IMR-90 (cell line): ENCODE results near the gene ERC2. TPM values are rescaled to one million over a fixed set of nuclear protein-coding genes. Genes with fewer than 3 reads are reported as not detected.

ENCODE experiments used
- ATAC-seq: fragments of 200-7000 bp; cut with Tn5 transposase; 2 replicates; pipeline ENCODE4 v1.9.1; 2020; ENCODE audit warnings: low read depth, mild to moderate bottlenecking, moderate library complexity
- BruUV-seq: library from RNA; stranded (reverse); fragments of 400-500 nt; replicated peaks from 2 replicates; lab custom pipeline; 2021; lab: Mats Ljungman, UMichigan
- CTCF ChIA-PET: fragments of 300-600 bp; formaldehyde crosslinking; extraction: SDS; loops from one replicate; lab custom pipeline; 2021; ENCODE audit warnings: antibody characterized with exemption; lab: Yijun Ruan, JAX
- POLR2A ChIA-PET: fragments of 300-600 bp; sonication (Branson Sonifier 250); formaldehyde crosslinking; loops from one replicate; lab custom pipeline; 2022; ENCODE audit warnings: antibody characterized with exemption; ENCODE audit not compliant: unreplicated experiment; lab: Charles Lee
- DNase-seq: peaks from one replicate; pipeline ENCODE4 v3.0.0; 2013
- H2AFZ ChIP-seq: replicated peaks from 2 replicates; pipeline ENCODE3; 2013; ENCODE audit warnings: low read length, mild to moderate bottlenecking; ENCODE audit not compliant: poor library complexity
- H2AK5ac ChIP-seq: 2 replicates; pipeline ENCODE4 v1.6.1; 2013; ENCODE audit warnings: low read depth, low read length, inconsistent platforms
- H2AK9ac ChIP-seq: replicated peaks from 2 replicates; pipeline ENCODE3; 2013; ENCODE audit warnings: mild to moderate bottlenecking, low read depth, low read length, moderate library complexity; ENCODE audit not compliant: poor library complexity
- H2BK120ac ChIP-seq: 2 replicates; pipeline ENCODE4 v1.6.1; 2013; ENCODE audit warnings: low read depth, low read length, inconsistent platforms
- H2BK15ac ChIP-seq: 3 replicates; pipeline ENCODE4 v1.6.1; 2013; ENCODE audit warnings: low read depth, low read length, inconsistent platforms
- H2BK20ac ChIP-seq: 2 replicates; pipeline ENCODE4 v1.6.1; 2013; ENCODE audit warnings: low read depth, mild to moderate bottlenecking, inconsistent platforms, low read length, moderate library complexity
- H2BK5ac ChIP-seq: 2 replicates; pipeline ENCODE4 v1.6.1; 2013; ENCODE audit warnings: mild to moderate bottlenecking, low read depth, low read length, inconsistent platforms; ENCODE audit not compliant: poor library complexity, severe bottlenecking
- H3K14ac ChIP-seq: replicated peaks from 2 replicates; pipeline ENCODE4 v1.6.1; 2013; ENCODE audit warnings: low read depth, low read length, inconsistent platforms
- H3K18ac ChIP-seq: 2 replicates; pipeline ENCODE4 v1.6.1; 2013; ENCODE audit warnings: low read depth, low read length, control low read depth
- H3K23ac ChIP-seq: 2 replicates; pipeline ENCODE4 v1.6.1; 2013; ENCODE audit warnings: low read depth, low read length, inconsistent platforms
- H3K27ac ChIP-seq: 2 replicates; pipeline ENCODE4 v1.5.1; 2013; ENCODE audit warnings: mild to moderate bottlenecking, control low read depth, low read length; ENCODE audit not compliant: insufficient read depth
- H3K27me3 ChIP-seq: 2 replicates; pipeline ENCODE4 v1.6.1; 2013; ENCODE audit warnings: low read length; ENCODE audit not compliant: control insufficient read depth, insufficient read depth
- H3K36me3 ChIP-seq: 2 replicates; pipeline ENCODE4 v1.6.1; 2013; ENCODE audit warnings: low read length, mixed read lengths; ENCODE audit not compliant: control insufficient read depth, insufficient read depth
- H3K4ac ChIP-seq: 2 replicates; pipeline ENCODE4 v1.6.1; 2013; ENCODE audit warnings: low read depth, low read length, inconsistent platforms
- H3K4me1 ChIP-seq: 2 replicates; pipeline ENCODE4 v1.6.1; 2013; ENCODE audit warnings: low read length, mixed read lengths; ENCODE audit not compliant: control insufficient read depth, insufficient read depth
- H3K4me2 ChIP-seq: 2 replicates; pipeline ENCODE4 v1.6.1; 2013; ENCODE audit warnings: low read depth, mild to moderate bottlenecking, control low read depth, low read length, moderate library complexity
- H3K4me3 ChIP-seq: 2 replicates; pipeline ENCODE4 v1.5.1; 2013; ENCODE audit warnings: low read depth, mild to moderate bottlenecking, control low read depth, low read length, moderate library complexity; ENCODE audit not compliant: insufficient read depth
- H3K56ac ChIP-seq: 2 replicates; pipeline ENCODE4 v1.6.1; 2013; ENCODE audit warnings: low read length, inconsistent platforms; ENCODE audit not compliant: insufficient read depth; ENCODE audit errors: extremely low read depth
- H3K79me1 ChIP-seq, 2 experiments: 2 replicates each; pipeline ENCODE4 v1.6.1; 2013; ENCODE audit warnings: low read length in 2 of 2, inconsistent platforms in 1 of 2, low read depth in 1 of 2
- H3K9ac ChIP-seq: 2 replicates; pipeline ENCODE4 v1.6.1; 2013; ENCODE audit warnings: low read depth, low read length, control low read depth
- H3K9me1 ChIP-seq: 2 replicates; pipeline ENCODE4 v1.6.1; 2013; ENCODE audit warnings: low read length, inconsistent platforms; ENCODE audit not compliant: insufficient read depth
- H3K9me3 ChIP-seq: 2 replicates; pipeline ENCODE4 v1.6.1; 2013; ENCODE audit warnings: low read length; ENCODE audit not compliant: control insufficient read depth, insufficient read depth
- H4K20me1 ChIP-seq: 2 replicates; pipeline ENCODE4 v1.6.1; 2013; ENCODE audit warnings: low read length, inconsistent platforms; ENCODE audit not compliant: insufficient read depth
- H4K5ac ChIP-seq: 2 replicates; pipeline ENCODE4 v1.6.1; 2013; ENCODE audit warnings: mild to moderate bottlenecking, low read depth, low read length, control low read depth
- H4K8ac ChIP-seq, 2 experiments: 2 replicates each; pipeline ENCODE4 v1.6.1; 2013; ENCODE audit warnings: low read depth in 2 of 2, low read length in 2 of 2, control low read depth in 1 of 2, inconsistent platforms in 1 of 2
- H4K91ac ChIP-seq: 2 replicates; pipeline ENCODE4 v1.6.1; 2013; ENCODE audit warnings: low read depth, low read length, inconsistent platforms; ENCODE audit not compliant: insufficient read depth
- BHLHE40 ChIP-seq: fragments of 150-350 bp; IDR thresholded peaks from 2 replicates; pipeline ENCODE4 v1.6.1; 2016; ENCODE audit warnings: mild to moderate bottlenecking, low read depth, low read length
- CEBPB ChIP-seq: IDR thresholded peaks from 2 replicates; pipeline ENCODE4 v1.6.1; 2012; ENCODE audit warnings: low read depth, low read length, improper control_type of control experiment
- CTCF ChIP-seq: conservative IDR thresholded peaks from 2 replicates; pipeline ENCODE4 v1.5.1; 2012; ENCODE audit warnings: mild to moderate bottlenecking, low read depth, low read length, improper control_type of control experiment
- ELK1 ChIP-seq: fragments of 150-350 bp; IDR thresholded peaks from 2 replicates; pipeline ENCODE4 v1.6.1; 2016; ENCODE audit warnings: low read depth, mild to moderate bottlenecking, low read length, moderate library complexity, borderline replicate concordance
- MXI1 ChIP-seq: IDR thresholded peaks from 2 replicates; pipeline ENCODE4 v1.6.1; 2012; ENCODE audit warnings: low read depth, mild to moderate bottlenecking, low read length, moderate library complexity, borderline replicate concordance
- POLR2A ChIP-seq: IDR thresholded peaks from 2 replicates; pipeline ENCODE4 v1.6.1; 2012; ENCODE audit warnings: mild to moderate bottlenecking, low read depth, low read length
- RCOR1 ChIP-seq: IDR thresholded peaks from 2 replicates; pipeline ENCODE4 v1.6.1; 2012; ENCODE audit warnings: mild to moderate bottlenecking, low read length, improper control_type of control experiment; ENCODE audit not compliant: insufficient replicate concordance
- USF2 ChIP-seq: fragments of 150-350 bp; IDR thresholded peaks from 2 replicates; pipeline ENCODE4 v1.6.1; 2017; ENCODE audit warnings: mild to moderate bottlenecking, antibody characterized with exemption, low read length, low read depth
- WGBS, 2 experiments: methylation state at CpG; one replicate each; pipeline versions ENCODE4 v1.1.5 to v1.1.7; 2013; ENCODE audit warnings: missing lambda C conversion rate in 2 of 2; ENCODE audit not compliant: insufficient read length in 1 of 2; ENCODE audit errors: extremely low coverage in 2 of 2; 5-methylcytosine and 5-hydroxymethylcytosine counted together
- dilution Hi-C: fragments of 300-500 bp; cut with HindIII; formaldehyde crosslinking; loops from one replicate; pipeline ENCODE4 v1.14.3; 2018; ENCODE audit warnings: low sequenced_read_pairs; ENCODE audit not compliant: unreplicated experiment
- in situ Hi-C: fragments of 300-500 bp; cut with MboI; formaldehyde crosslinking; loops from 3 replicates; pipeline ENCODE4 v1.14.3; 2019; ENCODE audit warnings: low sequenced_read_pairs, inconsistent platforms, mixed read lengths
- intact Hi-C: fragments of 100-400 bp; cut with micrococcal nuclease; formaldehyde crosslinking; loops from 2 replicates; pipeline ENCODE4 v1.10.0; 2022
- polyA plus RNA-seq, 3 experiments: library from polyadenylated mRNA; depleted of rRNA; stranded (reverse); fragments of >200 nt; gene quantifications; 2 replicates each; pipeline ENCODE4 v1.2.3, GENCODE V29; 2012; ENCODE audit warnings: low replicate concordance in 1 of 3
- total RNA-seq: library from RNA; depleted of rRNA; stranded (reverse); fragments of >200 nt; gene quantifications from 2 replicates; pipeline ENCODE4 v1.2.3, GENCODE V29; 2012

ERC2 gene
- total and polyA plus RNA-seq, 2 of the 4 experiments (the other 2 are of a cell fraction), result 0.17 to 0.18 TPM

GRCh38 chr3:55812394-55813013 is 655.8 kb downstream of the ERC2 start:
- Histone ChIP-seq H4K5ac (no peak overlapping the region), H3K4ac (no peak overlapping the region), H3K79me1 (no peaks in the 10 kb centered on the region), H3K27ac (no peak overlapping the region), H2BK120ac (no peak overlapping the region), H2AK5ac (no peak overlapping the region), H2AFZ (no peak overlapping the region), H4K8ac (no peak overlapping the region), H3K9me1 (no peaks in the 10 kb centered on the region), H2BK20ac (no peak overlapping the region), H3K36me3 (no peaks in the 10 kb centered on the region), H3K4me1 (no peaks in the 10 kb centered on the region), H3K23ac (no peak overlapping the region), H2BK5ac (no peak overlapping the region), H3K18ac (no peak overlapping the region), H3K14ac (no peak overlapping the region), H2AK9ac (no peak overlapping the region), H4K91ac (no peak overlapping the region), H3K9ac (no peak overlapping the region), H3K4me3 (no peak overlapping the region), H3K9me3 (no peaks in the 10 kb centered on the region), H2BK15ac (no peak overlapping the region), H3K27me3 (peaks cover 19% of the 10 kb centered on the region), H3K4me2 (no peak overlapping the region), H4K20me1 (no peaks in the 10 kb centered on the region), H3K56ac (no peak overlapping the region)
- in situ Hi-C loops, result no loop called here
- POLR2A ChIA-PET, result no interaction called here
- CTCF ChIA-PET, result no interaction called here
- no peak for ATAC-seq
- BruUV-seq, result no TSS peak
- dilution Hi-C loops, result no loop called here
- no peak for DNase-seq
- intact Hi-C loops, result loop anchor here (5.0 kb wide), 1 partner anchor 325 kb away; the partner anchor contains the start of gene WNT5A
- no CpG with 5 or more reads among the region's 5 CpGs for WGBS, 2 experiments
- TF ChIP-seq USF2, result no peak
- TF ChIP-seq CEBPB, result no peak
- TF ChIP-seq BHLHE40, result no peak
- TF ChIP-seq ELK1, result no peak
- TF ChIP-seq RCOR1, result no peak
- no peak for TF ChIP-seq POLR2A
- TF ChIP-seq MXI1, result no peak
- no peak for TF ChIP-seq CTCF
